Renal cortex interstitium (tissue), 15 donors: ENCODE measurements around the gene CATSPER2. TPM values are rescaled to one million over a fixed set of nuclear protein-coding genes. Genes with fewer than 3 reads are reported as not detected.
"Not testable (repeated sequence)": the region's sequence is repeated elsewhere in the genome, so short reads cannot be mapped to it uniquely, and the experiment has no call there.

ENCODE experiments used
- DNase-seq, 11 donors: peaks; one replicate each; pipeline ENCODE4 v3.0.0-alpha.2; 2013; ENCODE audit warnings: low read depth in 9 of 11, low spot score in 4 of 11; ENCODE audit errors: extremely low read depth in 1 of 11
- long read RNA-seq, 16 experiments: transcript quantifications; one replicate each; lab custom pipeline, GENCODE V29; 2026
- polyA plus RNA-seq, 3 donors: library from polyadenylated mRNA; unstranded; fragments of 120-200 nt; gene quantifications; one replicate each; pipeline ENCODE4 v1.2.1, GENCODE V29; 2013; ENCODE audit not compliant: insufficient read length in 3 of 3

The CATSPER2 gene
- polyA plus RNA-seq: 1 to 10 TPM; 4.3 to 9.7 (median 5.2) TPM
- long read RNA-seq, donor 1: 0 reads
- long read RNA-seq, donor 2: 0 reads
- long read RNA-seq, donor 3: 0 reads
- long read RNA-seq, donor 4: 0 reads
- long read RNA-seq, donor 5: 0 reads
- long read RNA-seq, donor 6, partial matches to known transcripts: 670 of 680 reads
- long read RNA-seq, donor 6, other reads (novel, unspliced or antisense): 10 of 680 reads
- long read RNA-seq, donor 7: 0 reads
- long read RNA-seq, donor 8: 0 reads
- long read RNA-seq, donor 9: 0 reads
- long read RNA-seq, donor 10: 0 reads
- long read RNA-seq, donor 11: 0 reads
- long read RNA-seq, donor 12: 0 reads
- long read RNA-seq, donor 13: 0 reads
- long read RNA-seq, donor 14: 0 reads
- long read RNA-seq, donor 15: 0 reads
- long read RNA-seq, donor 16: 0 reads

GRCh38 chr15:43648649-43649429 is at the start of gene CATSPER2:
Gene CATSPER2, minus strand, starts transcription at chr15:43648844. Its CDS starts 783 bp downstream, at chr15:43648061.
- no peak for DNase-seq

DNA sequence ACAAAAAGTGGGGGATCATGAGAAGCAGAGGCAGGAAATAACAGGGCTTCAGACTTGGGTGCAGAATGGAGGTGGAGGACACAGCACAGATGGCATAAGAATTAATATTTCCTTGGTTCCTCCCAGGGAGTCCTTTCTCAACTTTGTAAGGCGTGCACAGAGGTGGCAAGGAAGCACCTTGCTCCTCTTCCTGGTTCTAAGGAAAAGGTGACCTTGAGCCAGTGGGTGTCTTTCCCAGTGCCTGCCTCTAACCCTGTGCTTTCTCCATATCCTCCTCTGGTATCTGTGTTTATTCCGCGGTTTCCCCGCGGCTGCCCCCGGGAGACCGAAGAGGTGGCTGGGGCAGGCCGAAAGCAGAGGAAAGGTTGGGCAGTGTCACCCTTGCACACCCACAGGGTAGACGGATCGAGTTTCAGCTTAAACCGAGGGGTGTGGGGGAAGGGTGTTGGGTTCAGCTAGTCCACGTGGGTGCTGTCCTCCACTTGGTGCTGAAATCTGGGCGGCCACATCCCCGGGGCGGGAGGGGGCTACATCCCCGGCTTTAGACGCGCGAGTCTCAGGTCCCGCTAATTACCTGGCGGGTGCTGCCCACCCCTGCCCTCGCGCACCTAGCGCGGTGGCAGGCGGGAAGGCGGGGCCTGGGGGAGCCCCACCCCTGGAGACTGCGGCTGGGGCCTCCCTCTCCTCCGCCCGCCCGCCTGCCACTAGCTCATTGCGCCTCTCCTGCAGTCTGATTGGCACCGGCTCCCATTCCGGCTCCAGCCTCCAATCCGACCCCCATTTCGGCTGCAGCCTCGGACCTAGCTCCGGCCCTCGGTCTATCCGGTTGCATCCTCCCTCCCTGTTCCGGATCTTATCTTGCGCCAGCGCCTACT is 44.7 kb upstream of the CATSPER2 start, which contains the start of gene CKMT1A:
CKMT1A (plus strand) TSS at position 712 of the 875 bp plus-strand sequence. CDS start 192 bp downstream, outside the sequence.
- not testable (repeated sequence) for DNase-seq

GRCh38 chr15:43692679-43693078 is 44.0 kb upstream of the CATSPER2 start:
- DNase-seq: not testable (repeated sequence)

- not testable (repeated sequence) for DNase-seq
Measured at GRCh38 chr15:43689604-43690301, 41.1 kb upstream of the CATSPER2 start.

- DNase-seq: not testable (repeated sequence)
Measured at GRCh38 chr15:43674175-43674574, 25.5 kb upstream of the CATSPER2 start.

GRCh38 chr15:43666177-43666576 is 17.5 kb upstream of the CATSPER2 start:
- not testable (repeated sequence) for DNase-seq

DNA sequence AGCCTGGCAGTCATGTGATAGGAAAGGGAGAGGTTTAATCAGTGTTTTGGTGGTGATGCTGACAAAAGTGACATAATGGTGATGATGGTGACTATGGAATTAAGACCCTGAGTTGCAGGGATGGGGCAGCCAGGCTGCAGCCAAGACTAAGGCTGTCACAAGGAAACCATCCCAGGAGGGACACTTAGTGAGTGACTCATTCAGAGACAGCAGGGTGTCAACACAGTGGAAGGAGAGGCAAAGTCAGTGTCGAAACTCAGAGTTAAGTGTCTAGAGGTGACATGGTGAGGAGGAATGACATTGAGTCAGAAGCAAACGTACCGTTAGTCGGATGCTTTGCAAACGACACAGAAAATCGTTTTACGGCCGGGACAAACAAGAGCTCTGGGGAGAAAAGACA is 14.7 kb upstream of the CATSPER2 start:
- DNase-seq: not testable (repeated sequence)

GRCh38 chr15:43662293-43662692 is 13.6 kb upstream of the CATSPER2 start:
- DNase-seq: not testable (repeated sequence)

DNA sequence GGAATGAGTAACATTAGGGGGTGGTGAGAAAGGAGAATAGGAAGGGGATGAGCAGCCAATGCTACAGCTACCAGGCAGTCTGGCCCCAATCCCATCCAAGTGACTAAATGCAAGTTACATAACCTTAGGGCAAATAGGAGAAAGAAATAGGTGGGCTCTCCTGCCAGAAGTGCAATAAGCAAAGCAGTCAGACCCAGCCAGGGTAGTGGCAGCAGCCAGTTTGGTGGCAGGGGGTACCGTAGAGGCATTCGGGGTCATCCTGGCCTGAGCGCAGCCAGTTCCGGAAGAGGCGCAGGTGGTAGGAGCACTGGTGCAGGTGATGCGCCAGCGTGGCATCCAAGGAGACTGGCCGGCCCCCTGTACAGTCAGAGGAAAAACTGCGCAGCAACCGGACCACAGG is 11.1 kb upstream of the CATSPER2 start:
- not testable (repeated sequence) for DNase-seq

GRCh38 chr15:43649430-43649926 is 834 bp upstream of the CATSPER2 start:
- not testable (repeated sequence) for DNase-seq

DNA sequence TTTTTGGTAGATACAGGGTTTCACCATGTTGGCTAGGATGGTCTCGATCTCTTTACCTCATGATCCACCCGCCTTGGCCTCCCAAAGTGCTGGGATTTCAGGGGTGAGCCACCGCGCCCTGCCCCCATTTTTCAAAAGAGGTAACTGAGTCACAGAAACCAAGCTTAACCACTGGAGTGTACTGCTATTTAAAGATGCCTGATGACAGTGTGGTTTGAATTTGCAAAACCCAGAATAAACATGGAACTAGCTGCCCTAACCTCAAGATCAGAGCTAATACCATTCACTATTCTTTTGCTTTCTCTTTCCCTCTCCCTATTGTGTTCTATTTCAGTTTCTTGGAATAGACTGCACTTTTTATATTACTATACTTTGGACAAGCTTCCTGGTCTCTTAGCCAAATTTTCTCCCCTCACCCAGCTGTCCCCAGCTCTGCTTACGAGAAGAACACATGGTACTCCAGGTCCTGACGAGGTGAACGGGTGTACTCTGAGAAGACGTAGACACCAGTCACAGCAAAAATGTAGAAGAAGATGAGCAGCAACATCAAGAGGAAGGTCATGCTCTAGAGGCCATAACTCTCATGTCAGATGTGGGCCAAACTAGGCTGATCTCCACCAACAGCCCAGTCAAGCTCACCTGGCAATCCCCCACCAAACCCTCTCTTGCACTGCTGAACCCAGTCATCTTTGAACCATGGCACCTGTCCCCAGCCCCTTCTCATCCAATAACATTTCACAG is 10.0 kb downstream of the CATSPER2 start:
- DNase-seq: not testable (repeated sequence)

DNA sequence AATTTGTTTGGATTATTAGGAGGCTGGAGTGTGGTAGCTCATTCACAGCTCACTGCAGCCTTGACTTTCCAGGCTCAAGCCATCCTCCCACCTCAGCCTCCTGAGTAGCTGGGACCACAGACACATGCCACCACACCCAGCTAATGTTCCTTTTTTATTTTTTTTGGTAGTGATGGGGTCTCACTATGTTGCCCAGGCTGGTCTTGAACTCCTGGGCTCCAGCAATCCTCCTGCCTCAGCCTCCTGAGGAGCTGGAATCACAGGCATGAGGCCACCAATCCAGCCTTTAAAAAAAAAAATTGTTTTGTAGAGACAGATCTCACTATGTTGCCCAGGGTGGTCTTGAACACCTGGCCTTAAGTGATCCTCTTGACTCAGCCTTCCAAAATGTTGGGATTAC is 21.7 kb downstream of the CATSPER2 start:
- DNase-seq: not testable (repeated sequence)

DNA sequence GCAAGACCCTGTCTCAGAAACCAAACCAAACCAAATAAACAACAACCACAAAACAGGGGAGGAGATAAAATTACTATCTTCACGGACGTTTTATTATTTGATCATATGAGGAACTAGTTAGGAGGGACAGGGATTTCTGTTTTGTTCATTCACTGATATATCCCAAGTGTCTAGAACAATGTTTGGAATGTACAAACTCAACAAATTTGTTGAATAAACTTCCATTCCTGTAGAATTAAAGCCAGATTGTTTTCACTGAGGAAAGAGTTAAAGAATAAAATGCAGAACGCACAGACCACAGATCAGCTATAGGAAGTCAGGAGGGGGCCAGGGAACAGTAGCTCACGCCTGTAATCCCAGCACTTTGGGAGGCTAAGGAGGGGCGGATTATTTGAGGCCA is 23.5 kb downstream of the CATSPER2 start:
- DNase-seq: no peak

DNA sequence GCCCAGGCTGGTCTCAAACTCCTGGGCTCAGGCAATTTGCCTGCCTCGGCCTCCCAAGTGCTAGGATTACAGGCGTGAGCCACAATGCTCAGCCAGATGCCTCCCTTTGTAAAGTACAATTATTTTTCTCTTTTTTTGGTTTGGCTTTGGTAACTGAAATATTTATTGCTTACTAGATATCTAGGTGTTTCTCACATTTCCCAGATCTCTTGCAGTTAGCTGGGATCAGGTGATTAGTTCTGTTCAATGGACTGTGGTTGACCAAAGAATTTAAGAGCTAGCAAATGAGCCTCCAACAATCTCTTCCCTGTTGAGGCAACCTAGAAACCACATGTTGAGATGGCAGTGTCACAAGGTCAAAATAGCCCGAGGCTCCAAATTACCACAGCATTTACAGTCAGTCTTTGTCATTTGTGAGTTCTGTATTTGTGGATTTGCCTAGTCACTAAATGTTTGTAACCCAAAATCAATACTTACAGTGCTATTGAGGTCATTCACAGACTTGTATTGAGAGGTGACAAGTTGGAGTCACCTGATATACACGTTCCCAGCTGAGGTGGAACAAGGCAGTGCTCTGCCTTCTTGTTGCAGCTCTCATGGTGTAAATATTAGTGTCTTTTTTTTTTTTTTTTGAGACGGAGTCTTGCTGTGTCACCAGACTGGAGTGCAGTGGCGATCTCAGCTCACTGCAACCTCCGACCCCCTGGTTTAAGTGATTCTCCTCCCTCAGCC is 26.4 kb downstream of the CATSPER2 start:
- not testable (repeated sequence) for DNase-seq

DNA sequence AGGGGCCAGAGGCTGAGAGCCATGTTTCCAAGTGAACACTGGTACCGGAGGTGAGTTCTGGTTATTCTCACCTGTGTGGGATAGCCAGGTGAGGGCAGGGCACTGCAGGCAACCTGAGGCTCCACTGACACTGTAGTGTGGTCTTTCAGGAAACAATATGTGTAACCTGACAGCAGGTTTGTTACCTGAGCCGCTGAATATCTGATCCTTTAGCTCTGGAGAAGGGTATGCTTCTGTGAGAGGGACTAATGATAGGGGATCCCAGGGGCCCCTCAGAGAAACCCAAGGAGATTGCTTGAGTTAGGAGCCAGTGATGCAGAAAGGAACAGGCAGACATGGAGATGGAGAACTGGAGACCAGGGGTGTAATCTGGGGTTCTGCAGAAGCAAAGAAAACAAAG is 29.9 kb downstream of the CATSPER2 start, which contains the start of gene STRC:
STRC (minus strand) TSS at position 101 of the 400 bp plus-strand sequence; CDS start at position 23, 78 bp downstream.
- DNase-seq: not testable (repeated sequence)

DNA sequence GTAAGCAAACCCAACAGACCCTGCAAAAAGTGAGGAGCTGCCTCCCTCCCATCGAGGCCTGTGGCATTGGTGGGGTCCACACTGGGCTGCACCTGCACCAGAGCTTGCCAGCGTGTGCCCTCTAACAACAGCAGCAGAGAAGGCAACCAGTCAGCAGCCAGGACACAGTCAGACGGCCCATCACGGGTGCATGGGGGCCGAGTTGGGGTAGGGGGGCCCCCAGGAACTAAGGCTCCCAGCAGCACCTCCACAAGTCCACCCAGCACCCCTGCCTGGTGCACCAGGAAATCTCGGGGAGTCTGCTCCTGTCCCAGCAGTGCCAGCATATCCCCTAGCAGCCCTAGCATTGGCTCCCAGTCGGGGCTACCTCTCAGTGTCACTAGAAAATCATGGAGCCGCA is 30.9 kb downstream of the CATSPER2 start:
- not testable (repeated sequence) for DNase-seq

- DNase-seq: not testable (repeated sequence)
Measured at GRCh38 chr15:43602233-43602632, 46.4 kb downstream of the CATSPER2 start.
